ENCODE results near the gene PRMT5. TPM values are rescaled to one million over a fixed set of nuclear protein-coding genes. Genes with fewer than 3 reads are reported as not detected.

Gene PRMT5
- polyA plus RNA-seq, 1 donor (not counting 4 experiments of a cell fraction or from before 2014, with no cell fraction given) = 241 TPM

DNA sequence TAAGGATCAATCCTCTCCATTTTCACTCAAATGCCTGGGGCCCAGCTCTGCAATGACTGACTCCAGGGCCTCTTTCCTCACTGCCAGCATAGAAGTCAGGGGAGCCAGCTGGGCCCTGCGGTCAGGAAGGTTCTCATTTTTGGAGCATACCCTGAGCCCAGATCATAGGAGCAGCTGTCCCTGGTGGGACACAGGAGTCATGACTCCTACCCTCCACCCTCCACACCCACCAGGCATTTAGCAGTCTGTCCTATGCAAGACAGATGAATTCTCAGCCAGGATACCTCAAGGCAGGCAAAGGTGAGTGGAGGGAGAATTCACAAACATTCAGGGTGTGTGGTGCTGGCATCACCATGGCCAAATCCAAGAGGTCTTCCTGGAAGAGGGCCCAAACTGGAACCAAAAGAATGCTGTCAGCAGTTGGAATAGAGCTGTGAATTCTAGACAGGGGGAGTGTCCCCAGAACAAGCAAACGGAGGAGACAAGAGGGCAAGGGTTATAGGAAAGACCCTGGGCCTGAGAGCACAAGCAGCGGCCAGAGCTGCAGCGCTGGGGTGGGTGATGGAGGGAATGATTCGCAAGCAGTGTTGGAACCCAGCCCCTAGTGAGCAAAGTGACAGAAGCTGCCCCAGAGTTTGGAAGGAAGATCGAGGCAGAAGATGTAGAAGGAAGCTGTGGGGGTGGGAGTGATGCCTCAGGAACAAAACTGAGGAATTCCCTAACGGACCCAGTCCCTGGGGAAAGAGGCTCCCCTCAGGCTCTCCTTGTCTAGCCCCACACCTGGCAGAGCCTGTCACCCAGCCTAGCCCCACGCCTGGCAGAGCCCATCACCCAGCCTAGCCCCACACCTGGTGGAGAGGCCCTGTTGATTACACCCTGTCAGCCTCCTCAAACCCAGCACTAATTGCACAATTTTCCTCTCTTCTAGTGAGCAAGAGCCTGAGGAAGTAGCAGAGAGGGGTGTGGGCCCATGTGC is 50.6 kb downstream of the PRMT5 start:
- no peaks in the 10 kb centered on the region for H3K9me3 ChIP-seq (ENCODE audit: control insufficient read depth, low read depth, low read length)
- no peak overlapping the region for H3K4me2 ChIP-seq (ENCODE audit: control insufficient read depth, extremely low read depth, insufficient read depth, low read depth, low read length)
- H4K20me1 ChIP-seq (ENCODE audit: control insufficient read depth, extremely low read depth, insufficient read depth, low read length) = no peaks in the 10 kb centered on the region
- dilution Hi-C loops (cut with MboI; ENCODE audit: extremely low pct_ligation_motif_present, low sequenced_read_pairs) = no loop called here
- H3K4me1 ChIP-seq (ENCODE audit: control insufficient read depth, extremely low read depth, insufficient read depth, low read length) = peaks cover 8% of the 10 kb centered on the region
- no peak overlapping the region for H3K4me3 ChIP-seq (ENCODE audit: control insufficient read depth in 2 of 3, extremely low read depth in 1 of 3, insufficient read depth in 2 of 3, low read depth in 1 of 3, low read length in 3 of 3)
- no peak overlapping the region for H3K27ac ChIP-seq (ENCODE audit: control insufficient read depth, insufficient read depth, low read length)
- H3K36me3 ChIP-seq (ENCODE audit: control insufficient read depth in 2 of 2, extremely low read depth in 1 of 2, insufficient read depth in 2 of 2, low read length in 2 of 2) = peaks cover 42 to 47% of the 10 kb centered on the region in 2 experiments
- no peak overlapping the region for H3K9ac ChIP-seq (ENCODE audit: control insufficient read depth, extremely low read depth, insufficient read depth, low read length)
- no peak overlapping the region for H2AFZ ChIP-seq (ENCODE audit: control insufficient read depth, low read length)
- no peaks in the 10 kb centered on the region for H3K9me1 ChIP-seq (ENCODE audit: control insufficient read depth, extremely low read depth, insufficient read depth, low read length)
- H3K27me3 ChIP-seq (ENCODE audit: control insufficient read depth, extremely low read depth, insufficient read depth, low read length) = no peaks in the 10 kb centered on the region
- FAIRE-seq (no peak), DNase-seq (ENCODE audit: low read depth, low spot score) (no peak)
- H3K79me2 ChIP-seq (ENCODE audit: control insufficient read depth, insufficient read depth, low read length) = peaks cover 14% of the 10 kb centered on the region
- no peak for TF ChIP-seq EZH2 (IDR thresholded peaks at IDR 0.05; ENCODE audit: low read length)
- TF ChIP-seq CTCF (optimal IDR thresholded peaks at IDR 0.05 in 1 of 3, IDR thresholded peaks at IDR 0.05 in 1 of 3, conservative IDR thresholded peaks at IDR 0.05 in 1 of 3; ENCODE audit: extremely low read depth in 1 of 3, insufficient read depth in 2 of 3, low read length in 3 of 3) = no peak

DNA sequence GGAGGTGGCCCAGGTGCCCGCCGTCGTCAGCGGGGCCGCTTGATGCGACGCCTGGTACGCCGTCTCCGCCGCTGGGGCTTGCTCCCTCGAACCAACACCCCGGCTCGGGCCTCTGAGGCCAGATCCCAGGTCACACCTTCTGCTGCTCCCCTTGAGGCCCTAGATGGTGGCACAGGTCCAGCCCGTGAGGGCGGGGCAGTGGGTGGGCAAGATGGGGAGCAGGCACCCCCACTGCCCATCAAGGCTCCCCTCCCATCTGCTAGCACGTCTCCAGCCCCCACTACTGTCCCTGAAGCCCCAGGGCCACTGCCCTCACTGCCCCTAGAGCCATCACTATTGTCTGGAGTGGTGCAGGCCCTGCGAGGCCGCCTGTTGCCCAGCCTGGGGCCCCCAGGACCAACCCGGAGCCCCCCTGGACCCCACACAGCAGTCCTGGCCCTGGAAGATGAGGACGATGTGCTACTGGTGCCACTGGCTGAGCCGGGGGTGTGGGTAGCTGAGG is 52.1 kb downstream of the PRMT5 start:
- H3K4me2 ChIP-seq (ENCODE audit: control insufficient read depth, extremely low read depth, insufficient read depth, low read depth, low read length) = no peak overlapping the region
- H3K36me3 ChIP-seq (ENCODE audit: control insufficient read depth in 2 of 2, extremely low read depth in 1 of 2, insufficient read depth in 2 of 2, low read length in 2 of 2) = peaks cover 42 to 47% of the 10 kb centered on the region in 2 experiments
- H3K9me3 ChIP-seq (ENCODE audit: control insufficient read depth, low read depth, low read length) = no peaks in the 10 kb centered on the region
- H3K4me1 ChIP-seq (ENCODE audit: control insufficient read depth, extremely low read depth, insufficient read depth, low read length) = peaks cover 8% of the 10 kb centered on the region
- H2AFZ ChIP-seq (ENCODE audit: control insufficient read depth, low read length) = no peak overlapping the region
- H3K27ac ChIP-seq (ENCODE audit: control insufficient read depth, insufficient read depth, low read length) = no peak overlapping the region
- no peak for TF ChIP-seq CTCF (optimal IDR thresholded peaks at IDR 0.05 in 1 of 3, IDR thresholded peaks at IDR 0.05 in 1 of 3, conservative IDR thresholded peaks at IDR 0.05 in 1 of 3; ENCODE audit: extremely low read depth in 1 of 3, insufficient read depth in 2 of 3, low read length in 3 of 3)
- TF ChIP-seq EZH2 (IDR thresholded peaks at IDR 0.05; ENCODE audit: low read length) = no peak
- no peak for FAIRE-seq
- no peaks in the 10 kb centered on the region for H4K20me1 ChIP-seq (ENCODE audit: control insufficient read depth, extremely low read depth, insufficient read depth, low read length)
- dilution Hi-C loops (cut with MboI; ENCODE audit: extremely low pct_ligation_motif_present, low sequenced_read_pairs) = no loop called here
- H3K9me1 ChIP-seq (ENCODE audit: control insufficient read depth, extremely low read depth, insufficient read depth, low read length) = no peaks in the 10 kb centered on the region
- no peaks in the 10 kb centered on the region for H3K27me3 ChIP-seq (ENCODE audit: control insufficient read depth, extremely low read depth, insufficient read depth, low read length)
- DNase-seq (ENCODE audit: low read depth, low spot score) = no peak
- no peak overlapping the region for H3K9ac ChIP-seq (ENCODE audit: control insufficient read depth, extremely low read depth, insufficient read depth, low read length)
- H3K79me2 ChIP-seq (ENCODE audit: control insufficient read depth, insufficient read depth, low read length) = peaks cover 25% of the 10 kb centered on the region
- H3K4me3 ChIP-seq (ENCODE audit: control insufficient read depth in 2 of 3, extremely low read depth in 1 of 3, insufficient read depth in 2 of 3, low read depth in 1 of 3, low read length in 3 of 3) = no peak overlapping the region
